Spleen (tissue), 11 donors: ENCODE data around the gene FAM219B. TPM values are rescaled to one million over a fixed set of nuclear protein-coding genes. Genes with fewer than 3 reads are reported as not detected.

Experiments used
- DNase-seq: peaks from one replicate; pipeline ENCODE4 v3.0.0-alpha.2; 2020
- H3K27ac ChIP-seq, 8 donors: fragments of 200-600 bp; sonication (generic) in 7 of 8; 1 replicate in 4 of 8; 2 replicates in 4 of 8; pipeline versions ENCODE4 v1.5.0 to v1.8.0; 2016 to 2021; ENCODE audit warnings: inconsistent platforms in 4 of 8, mild to moderate bottlenecking in 4 of 8, moderate library complexity in 1 of 8
- H3K27me3 ChIP-seq, 7 donors: fragments of 200-600 bp; sonication (generic) in 6 of 7; replicated peaks in 1 of 7; 1 replicate in 4 of 7; 2 replicates in 3 of 7; pipeline versions ENCODE4 v1.5.0 to v1.8.0; 2016 to 2021; ENCODE audit warnings: inconsistent platforms in 3 of 7, mild to moderate bottlenecking in 1 of 7
- H3K36me3 ChIP-seq, 6 donors: fragments of 200-600 bp; sonication (generic) in 5 of 6; 1 replicate in 4 of 6; 2 replicates in 2 of 6; pipeline versions ENCODE4 v1.5.0 to v1.8.0; 2016 to 2021; ENCODE audit warnings: inconsistent platforms in 2 of 6
- H3K4me1 ChIP-seq, 6 donors: fragments of 200-600 bp; sonication (generic) in 5 of 6; 1 replicate in 3 of 6; 2 replicates in 3 of 6; pipeline versions ENCODE4 v1.5.0 to v1.8.0; 2016 to 2021; ENCODE audit warnings: inconsistent platforms in 3 of 6
- H3K4me3 ChIP-seq, 8 donors: fragments of 200-600 bp; sonication (generic) in 7 of 8; 1 replicate in 4 of 8; 2 replicates in 4 of 8; pipeline versions ENCODE4 v1.5.0 to v1.8.0; 2016 to 2021; ENCODE audit warnings: inconsistent platforms in 4 of 8, mild to moderate bottlenecking in 4 of 8, moderate library complexity in 2 of 8
- H3K9me3 ChIP-seq, 8 donors: fragments of 200-600 bp; sonication (generic) in 7 of 8; 1 replicate in 4 of 8; 2 replicates in 4 of 8; pipeline versions ENCODE4 v1.5.0 to v1.8.0; 2016 to 2021; ENCODE audit warnings: inconsistent platforms in 4 of 8
- CTCF ChIP-seq, 11 experiments: fragments of 200-600 bp in 7 of 11; fragments of 450-650 bp in 4 of 11; sonication (generic) in 4 of 11; IDR thresholded peaks in 8 of 11; conservative IDR thresholded peaks in 3 of 11; 1 replicate in 7 of 11; 2 replicates in 4 of 11; pipeline versions ENCODE4 v1.4.0 to v1.8.0; 2016 to 2021; ENCODE audit warnings: antibody characterized with exemption in 11 of 11, inconsistent platforms in 4 of 11, mild to moderate bottlenecking in 1 of 11
- POLR2A ChIP-seq, 3 donors: fragments of 450-650 bp; IDR thresholded peaks; one replicate each; pipeline ENCODE4 v1.5.1; 2017; ENCODE audit warnings: antibody characterized with exemption in 3 of 3, mild to moderate bottlenecking in 1 of 3
- POLR2AphosphoS5 ChIP-seq, 3 donors: sonication (generic); formaldehyde crosslinking; IDR thresholded peaks; one replicate each; pipeline ENCODE4 v1.5.1; 2017; ENCODE audit warnings: antibody characterized with exemption in 3 of 3
- whole genome bisulfite sequencing, 5 donors: extraction: QIAGEN DNeasy Blood & Tissue Kit in 3 of 5; methylation state at CpG; one replicate each; pipeline versions ENCODE4 v1.1.5 to v1.1.7; 2013 to 2018; 5-methylcytosine and 5-hydroxymethylcytosine counted together
- intact Hi-C: fragments of 100-400 bp; cut with DNase I; formaldehyde crosslinking; loops from one replicate; pipeline ENCODE4 v1.15.0; 2023; ENCODE audit warnings: low total_unique reads
- polyA plus RNA-seq, 3 donors: library from polyadenylated mRNA; stranded (reverse); fragments of 200-250 nt; gene quantifications; one replicate each; pipeline ENCODE4 v1.2.1, GENCODE V29; 2013
- total RNA-seq, 7 donors: library from RNA; depleted of rRNA in 3 of 7; stranded (reverse); fragments of >200 nt in 3 of 7; fragmentation: NEBNext Ultra II Directional in 4 of 7; extraction: Animal tissue kit (Norgen Biotek cat#: 25700) in 4 of 7; gene quantifications; one replicate each; pipeline versions ENCODE4 v1.1.0 to v1.2.1, GENCODE V29; 2016 to 2021
- donor health status: healthy with polysubstance abuse.
- donor health status: DM: no; HTN: no; CAD: no; lungs with moderate emphysema.
- donor health status: DM: no; HTN: no; CAD: no.
- donor health status: Bipolar disorder and iron deficiency.
- donor health status: healthy.
- donor health status: DM: no; HTN: no; CAD: no.
- donor health status: DM: yes; HTN: yes; CAD: no.

The FAM219B gene
- total and polyA plus RNA-seq, 10 donors: 18.6 to 103 (median 69.1) TPM

DNA sequence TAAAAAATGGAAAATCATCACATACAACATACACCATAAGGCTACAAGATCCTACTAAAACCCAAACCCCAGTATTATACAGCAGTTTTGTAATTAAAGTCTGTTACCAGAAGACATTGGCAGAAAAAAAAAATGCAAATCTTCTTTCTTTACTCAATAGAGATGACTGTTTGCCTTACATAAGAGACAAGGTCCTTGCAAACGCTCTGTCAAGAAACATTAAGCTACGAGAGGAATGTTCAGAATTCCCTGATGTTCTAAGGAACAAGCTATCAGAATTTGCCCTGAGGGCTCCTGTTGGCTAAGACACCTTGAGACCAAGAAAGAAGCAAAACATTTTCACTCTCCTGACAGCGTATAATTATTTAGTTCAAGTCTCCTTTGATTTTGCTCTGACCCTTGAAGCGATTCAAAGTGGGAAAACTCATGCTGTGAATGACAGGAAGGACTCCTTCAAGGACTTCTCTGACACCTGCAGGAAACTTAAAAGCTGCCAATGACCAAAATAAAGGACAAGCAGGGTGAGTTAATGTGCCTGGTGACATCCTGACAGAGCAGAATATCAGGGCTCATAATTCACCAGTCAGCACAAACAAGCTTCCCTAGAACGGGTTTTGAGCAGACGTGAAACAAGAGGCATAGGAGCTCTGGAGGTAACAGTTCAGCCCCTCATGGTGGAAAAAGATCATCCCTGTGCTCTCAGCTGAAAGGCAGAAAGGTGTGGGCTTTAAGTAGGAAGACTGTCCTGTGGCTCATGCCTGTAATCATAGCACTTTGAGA, 36.0 kb downstream of the FAM219B start:
- intact Hi-C loops: no loop called here
- WGBS, 5 donors: 7 to 15% (median 8%) methylated on average over 6 of the region's 6 CpGs
- Histone ChIP-seq H3K36me3 (peaks cover 0 to 18% (median 0%) of the 10 kb centered on the region in 6 donors), H3K4me3 (peak overlapping the region in 3 of 8 donors; percentile 4 to 89 (median 61)), H3K9me3 (no peaks in the 10 kb centered on the region), H3K27ac (peak overlapping the region; percentile 69 to 99 (median 94)), H3K4me1 (peaks cover 62 to 80% (median 76%) of the 10 kb centered on the region in 6 donors), H3K27me3 (no peaks in the 10 kb centered on the region)
- TF ChIP-seq POLR2AphosphoS5 (IDR thresholded peaks at IDR 0.05) (no peak), CTCF (IDR thresholded peaks at IDR 0.05 in 8 of 11, conservative IDR thresholded peaks at IDR 0.05 in 3 of 11) (no peak), POLR2A (IDR thresholded peaks at IDR 0.05) (no peak)
- DNase-seq: no peak

DNA sequence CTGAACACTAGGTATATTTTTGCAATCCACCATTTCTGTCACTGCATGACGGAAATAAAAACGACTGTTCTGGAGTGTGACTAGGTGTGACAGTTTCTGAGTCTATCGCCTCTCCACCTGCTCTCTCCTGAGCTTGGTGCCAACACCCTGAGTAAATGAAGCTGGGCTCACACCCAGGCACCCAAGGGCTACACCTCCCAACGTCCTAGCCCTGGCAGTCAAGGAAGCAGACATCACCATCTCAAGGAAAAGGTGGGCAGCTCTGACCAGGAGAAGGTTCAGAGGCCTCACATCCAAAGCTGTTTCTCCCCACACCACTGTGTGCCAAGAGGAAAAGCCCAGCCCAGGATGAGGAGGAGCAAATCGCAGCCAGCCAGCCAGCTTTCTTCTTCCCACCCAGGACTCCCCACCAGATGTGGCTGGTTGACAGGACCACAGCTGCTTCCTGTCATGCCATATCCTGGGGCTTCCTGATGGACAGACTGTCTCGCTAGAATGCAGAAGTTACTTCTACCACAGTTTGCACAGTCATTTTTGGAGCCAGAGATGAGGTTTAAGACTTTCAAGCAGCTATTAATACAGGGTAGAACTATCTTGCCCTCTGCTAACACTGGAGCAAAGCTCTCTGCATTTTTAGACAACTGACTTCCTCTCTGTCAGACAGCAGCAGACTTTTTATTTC, 36.8 kb downstream of the FAM219B start:
- H3K4me1 ChIP-seq: peaks cover 62 to 88% (median 76%) of the 10 kb centered on the region in 6 donors
- intact Hi-C loops: no loop called here
- peak overlapping the region in 4 of 8 donors; percentile 4 to 89 (median 34) for H3K4me3 ChIP-seq
- TF ChIP-seq POLR2AphosphoS5 (IDR thresholded peaks at IDR 0.05) (peak in 2 of 3 donors; percentile 79 to 88), CTCF (IDR thresholded peaks at IDR 0.05 in 8 of 11, conservative IDR thresholded peaks at IDR 0.05 in 3 of 11) (no peak)
- H3K27ac ChIP-seq: peak overlapping the region; percentile 69 to 99 (median 94)
- H3K36me3 ChIP-seq: peaks cover 0 to 18% (median 0%) of the 10 kb centered on the region in 6 donors
- H3K27me3 ChIP-seq: no peaks in the 10 kb centered on the region
- H3K9me3 ChIP-seq: no peaks in the 10 kb centered on the region
- DNase-seq: peak; percentile 87
- 4 to 12% (median 7%) methylated on average over 5 to 6 of the region's 6 CpGs for WGBS, 5 donors

GRCh38 chr15:74869372-74869725, 37.3 kb downstream of the FAM219B start:
- peaks cover 62 to 93% (median 79%) of the 10 kb centered on the region in 6 donors for H3K4me1 ChIP-seq

GRCh38 chr15:74868059-74868458, 38.6 kb downstream of the FAM219B start:
- WGBS, 5 donors: 8 to 27% (median 12%) methylated on average over 6 of the region's 6 CpGs
- H3K4me3 ChIP-seq: peak overlapping the region in 1 of 8 donors; percentile 18
- intact Hi-C loops: no loop called here
- no peaks in the 10 kb centered on the region for H3K9me3 ChIP-seq
- no peaks in the 10 kb centered on the region for H3K27me3 ChIP-seq
- peaks cover 62 to 96% (median 84%) of the 10 kb centered on the region in 6 donors for H3K4me1 ChIP-seq
- no peak for DNase-seq
- H3K27ac ChIP-seq: peak overlapping the region; percentile 66 to 99 (median 94)
- peaks cover 0 to 34% (median 0%) of the 10 kb centered on the region in 6 donors for H3K36me3 ChIP-seq
- no peak for TF ChIP-seq POLR2A (IDR thresholded peaks at IDR 0.05)
- peak in 1 of 3 donors; percentile 86 for TF ChIP-seq POLR2AphosphoS5 (IDR thresholded peaks at IDR 0.05)

More at GRCh38 chr15:74869372-74869725, 37.3 kb downstream of the FAM219B start:
- no peaks in the 10 kb centered on the region for H3K9me3 ChIP-seq
- peaks cover 0 to 21% (median 0%) of the 10 kb centered on the region in 6 donors for H3K36me3 ChIP-seq
- peak overlapping the region in 3 of 8 donors; percentile 6 to 89 (median 61) for H3K4me3 ChIP-seq
- TF ChIP-seq POLR2A (IDR thresholded peaks at IDR 0.05): no peak
- TF ChIP-seq POLR2AphosphoS5 (IDR thresholded peaks at IDR 0.05): no peak
- H3K27me3 ChIP-seq: no peaks in the 10 kb centered on the region
- peak overlapping the region; percentile 40 to 99 (median 94) for H3K27ac ChIP-seq
- DNase-seq: no peak
- intact Hi-C loops: no loop called here
